RKO (cell line): Measurements from ENCODE around the gene GOSR2.
"Not testable (repeated sequence)": the region's sequence is repeated elsewhere in the genome, so short reads cannot be mapped to it uniquely, and the experiment has no call there.

Experiments used
- DNase-seq: peaks from one replicate; pipeline ENCODE4 v3.0.0-alpha.2; 2016; ENCODE audit warnings: low spot score

GOSR2 gene

DNA sequence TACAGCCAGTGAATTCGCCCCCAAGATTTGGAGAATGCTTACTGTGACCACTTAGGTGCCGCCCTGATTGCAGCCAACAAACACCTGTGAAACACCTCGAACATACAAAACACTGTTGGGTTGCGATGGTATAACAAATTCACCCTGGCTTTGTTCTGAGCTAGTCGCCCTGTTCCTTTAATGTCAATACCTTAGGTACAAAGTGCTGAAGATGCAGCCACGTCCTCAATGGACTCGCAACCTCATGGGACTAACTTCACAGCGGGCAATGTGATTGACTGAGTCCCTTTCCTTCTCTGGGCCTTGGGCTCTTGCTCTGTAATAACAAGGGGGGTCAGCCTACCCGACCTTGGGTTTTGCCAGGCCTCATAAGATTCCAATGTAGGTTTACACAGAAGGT lies 28.9 kb upstream of the GOSR2 start:
- DNase-seq, result no peak

GRCh38 chr17:46894476-46895151 lies 28.3 kb upstream of the GOSR2 start:
- DNase-seq, result no peak

DNA sequence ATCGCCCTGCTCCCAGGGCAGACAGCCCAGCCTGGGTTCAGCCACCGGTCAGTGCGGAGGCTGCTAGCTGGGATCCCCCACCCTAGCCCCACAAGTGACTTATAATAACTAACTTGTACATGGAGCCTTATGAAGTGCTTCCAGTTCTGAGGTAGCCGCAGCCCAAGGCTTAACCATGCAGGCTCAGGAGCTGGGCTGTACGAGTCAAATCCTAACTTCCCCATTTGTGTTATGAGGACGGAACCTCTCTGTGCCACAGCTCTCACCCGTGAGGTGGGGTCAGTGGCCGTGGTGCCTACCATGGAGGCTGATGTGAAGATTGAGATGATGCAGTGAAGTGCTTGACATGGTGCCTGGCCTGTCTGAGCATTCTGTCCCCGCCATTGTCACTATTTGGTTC lies 27.8 kb upstream of the GOSR2 start:
- DNase-seq, result no peak

DNA sequence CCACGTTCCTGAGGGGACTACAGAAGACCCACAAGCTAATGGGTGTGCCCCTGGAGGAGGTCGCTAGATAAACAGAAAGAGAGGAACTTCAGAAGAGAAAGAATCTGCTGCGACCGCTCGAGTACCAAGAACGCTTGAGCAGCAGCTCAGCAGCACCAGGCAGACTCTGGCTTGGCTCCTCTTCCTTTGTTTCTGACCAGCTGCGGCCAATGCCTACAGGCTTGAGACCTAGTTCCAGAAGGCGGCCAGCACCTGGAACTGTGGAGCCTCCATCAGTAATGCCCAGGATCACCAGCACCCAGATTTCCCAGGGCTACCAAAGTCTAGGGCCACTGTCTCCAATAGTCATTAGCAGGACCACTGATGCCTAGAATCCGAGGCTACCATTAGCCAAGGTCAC lies 26.0 kb upstream of the GOSR2 start:
- DNase-seq, result no peak

GRCh38 chr17:46898364-46898763 lies 24.6 kb upstream of the GOSR2 start:
- no peak for DNase-seq

GRCh38 chr17:46898860-46899259 lies 24.1 kb upstream of the GOSR2 start:
- no peak for DNase-seq

GRCh38 chr17:46901291-46901690 lies 21.7 kb upstream of the GOSR2 start:
- no peak for DNase-seq

DNA sequence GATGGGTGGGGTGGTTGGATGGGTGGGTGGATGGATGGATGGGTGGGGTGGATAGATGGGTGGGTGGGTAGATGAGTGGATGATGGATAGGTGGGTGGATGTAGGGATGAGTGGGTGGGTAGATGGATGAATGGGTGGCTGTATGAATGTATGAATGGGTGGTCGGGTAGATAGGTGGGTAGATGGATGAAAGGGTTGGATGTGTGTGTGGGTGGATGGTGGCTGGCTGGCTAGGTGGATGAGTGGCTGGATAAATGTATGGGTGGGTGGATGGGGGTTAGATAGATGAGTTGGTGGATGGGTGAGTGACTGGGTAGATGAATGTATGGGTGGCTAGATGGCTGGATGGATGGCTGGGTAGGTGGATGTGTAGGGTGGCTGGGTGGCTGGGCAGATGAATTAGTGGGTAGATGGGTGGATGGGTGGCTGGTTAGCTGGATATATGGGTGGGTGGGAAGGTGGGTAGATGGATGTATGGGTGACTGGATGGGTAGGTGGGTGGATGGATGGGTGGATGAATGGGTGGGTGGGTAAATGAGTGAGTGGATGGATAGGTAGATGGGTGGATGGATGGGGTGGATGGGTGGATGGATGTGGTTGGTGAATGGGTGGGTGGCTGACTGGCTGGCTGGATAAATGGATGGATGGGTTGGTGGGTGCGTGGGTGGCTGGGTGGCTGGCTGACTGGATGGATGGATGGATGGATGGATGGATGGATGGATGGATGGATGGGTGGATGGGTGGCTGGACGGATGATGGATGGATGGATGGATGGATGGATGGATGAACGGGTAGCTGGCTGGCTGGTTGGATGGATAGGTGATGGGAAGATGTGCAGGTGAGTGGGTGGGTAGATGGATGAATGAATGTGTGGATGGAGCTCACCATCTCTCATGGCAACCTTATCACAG lies 18.9 kb upstream of the GOSR2 start:
- DNase-seq, result no peak

- DNase-seq, result no peak
These were observed 14.8 kb upstream of the GOSR2 start for GRCh38 chr17:46908068-46908737.

DNA sequence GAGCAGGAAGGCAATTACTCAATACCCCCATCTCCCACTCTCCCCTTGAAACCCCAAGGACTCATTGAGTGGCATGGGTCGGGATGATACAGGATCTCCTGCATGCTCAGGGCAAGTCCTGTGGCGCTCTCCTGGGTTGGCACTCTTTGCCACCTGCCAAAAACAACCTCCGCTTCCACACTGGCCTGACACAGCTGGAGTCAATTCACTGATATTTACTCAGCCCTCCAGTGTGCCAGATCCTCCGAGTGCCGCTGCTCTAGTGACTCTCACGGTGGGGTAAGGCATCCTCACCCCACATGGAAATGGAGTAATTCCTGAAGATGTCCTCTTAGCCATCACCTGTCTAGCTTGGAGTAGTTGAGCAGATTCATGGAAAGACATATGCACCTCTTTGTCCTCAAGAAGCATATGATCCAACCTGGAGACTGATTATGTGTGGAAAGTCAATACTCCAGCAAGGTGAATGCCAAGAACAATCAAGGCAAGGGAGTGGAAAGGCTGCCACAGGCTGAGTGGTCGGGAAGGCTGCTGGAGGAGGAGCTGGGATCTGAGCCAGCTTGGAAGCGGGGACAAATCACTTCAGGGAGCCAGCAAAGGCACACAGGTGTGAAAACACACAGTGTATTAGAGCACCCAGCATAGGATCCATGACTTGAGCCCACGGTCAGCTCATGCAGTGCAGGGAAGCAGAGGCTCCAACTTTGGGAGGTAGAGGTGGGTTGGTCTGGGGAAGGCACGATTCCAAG lies 12.6 kb upstream of the GOSR2 start:
- no peak for DNase-seq

- DNase-seq, result no peak
These were observed 11.6 kb upstream of the GOSR2 start for GRCh38 chr17:46911311-46911710.

DNA sequence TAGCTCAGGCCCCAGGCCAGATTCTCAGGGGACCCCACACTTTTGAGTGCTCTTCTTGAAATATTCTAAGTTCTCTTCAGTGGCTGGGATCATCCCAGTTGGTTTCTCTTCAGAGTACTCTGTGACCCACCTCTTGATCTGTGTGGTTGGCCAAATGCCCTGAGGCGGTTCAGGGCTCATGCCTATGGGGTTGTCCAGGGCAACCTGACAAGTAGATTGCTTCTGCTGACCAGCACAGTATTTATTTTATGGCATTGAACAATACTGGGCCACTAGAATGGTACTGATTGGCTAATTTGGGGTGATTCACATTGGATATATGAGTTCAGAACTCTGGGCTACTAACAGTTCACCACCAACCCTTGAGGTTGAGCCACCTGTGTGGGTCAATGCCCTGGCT lies 7.4 kb upstream of the GOSR2 start:
- no peak for DNase-seq

DNA sequence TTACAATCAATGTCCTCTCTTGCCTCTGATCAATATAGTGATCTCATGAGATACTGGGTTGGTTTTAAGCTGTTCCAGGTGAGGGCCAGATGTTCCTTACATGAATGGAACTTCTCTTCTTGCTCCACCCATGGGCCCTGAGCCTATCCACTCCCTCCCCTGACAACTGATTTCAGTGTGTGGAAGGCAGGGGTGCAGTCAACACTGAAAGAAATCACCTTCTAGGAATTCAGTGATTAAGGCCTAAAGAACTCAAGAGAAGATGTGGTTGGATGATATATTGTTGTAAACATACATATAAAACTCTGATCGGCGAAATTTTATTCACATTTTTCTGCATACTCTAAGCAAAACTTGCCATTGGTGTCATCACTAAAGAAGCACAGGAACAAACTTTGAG lies 6.7 kb upstream of the GOSR2 start:
- DNase-seq, result no peak

GRCh38 chr17:46916623-46917022 lies 6.3 kb upstream of the GOSR2 start:
- DNase-seq, result no peak

- no peak for DNase-seq
These were observed 5.9 kb upstream of the GOSR2 start for GRCh38 chr17:46917041-46917440.

- no peak for DNase-seq
These were observed 5.4 kb upstream of the GOSR2 start for GRCh38 chr17:46917516-46917915.

DNA sequence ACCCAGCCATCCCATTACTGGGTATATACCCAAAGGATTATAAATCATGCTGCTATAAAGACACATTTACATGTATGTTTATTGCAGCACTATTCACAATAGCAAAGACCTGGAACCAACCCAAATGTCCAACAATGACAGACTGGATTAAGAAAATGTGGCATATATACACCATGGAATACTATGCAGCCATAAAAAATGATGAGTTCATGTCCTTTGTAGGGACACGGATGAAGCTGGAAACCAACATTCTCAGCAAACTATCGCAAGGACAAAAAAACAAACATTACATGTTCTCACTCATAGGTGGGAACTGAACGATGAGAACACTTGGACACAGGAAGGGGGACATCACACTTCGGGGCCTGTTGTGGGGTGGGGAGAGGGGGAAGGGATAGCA lies 998 bp upstream of the GOSR2 start:
- not testable (repeated sequence) for DNase-seq

DNA sequence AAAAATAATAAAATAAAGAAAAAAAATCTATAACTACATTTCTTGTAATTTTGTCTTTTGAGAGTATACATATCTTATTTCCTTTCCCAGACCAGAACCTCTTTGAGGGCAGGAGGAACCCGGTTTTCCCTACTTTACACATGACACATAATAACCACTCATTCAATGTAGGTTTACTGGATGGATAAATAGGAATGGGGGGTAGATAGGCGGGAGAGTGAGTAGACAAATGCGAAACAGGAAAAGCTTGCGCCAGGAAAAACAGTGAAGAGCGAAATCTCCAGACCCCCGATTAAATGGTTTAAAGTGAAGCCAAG lies 515 bp upstream of the GOSR2 start:
- no peak for DNase-seq

- no peak for DNase-seq
These were observed 2.4 kb downstream of the GOSR2 start for GRCh38 chr17:46925185-46925868.

- DNase-seq, result no peak
These were observed 5.7 kb downstream of the GOSR2 start for GRCh38 chr17:46928467-46929261.

- peak; percentile 11 for DNase-seq
These were observed 6.5 kb downstream of the GOSR2 start for GRCh38 chr17:46929413-46929812.
